HG02678 (cell line): ENCODE measurements around the gene PRDM13.
"Not testable (repeated sequence)": the region's sequence is repeated elsewhere in the genome, so short reads cannot be mapped to it uniquely, and the experiment has no call there.

Experiments used
- ATAC-seq: cut with Tn5 transposase; IDR thresholded peaks from one replicate; pipeline ENCODE4 v1.9.1; 2021; ENCODE audit warnings: mild to moderate bottlenecking, moderate library complexity; ENCODE audit not compliant: unreplicated experiment

The PRDM13 gene

GRCh38 chr6:99622044-99622443 is 15.4 kb downstream of the PRDM13 start:
- ATAC-seq: not testable (repeated sequence)

DNA sequence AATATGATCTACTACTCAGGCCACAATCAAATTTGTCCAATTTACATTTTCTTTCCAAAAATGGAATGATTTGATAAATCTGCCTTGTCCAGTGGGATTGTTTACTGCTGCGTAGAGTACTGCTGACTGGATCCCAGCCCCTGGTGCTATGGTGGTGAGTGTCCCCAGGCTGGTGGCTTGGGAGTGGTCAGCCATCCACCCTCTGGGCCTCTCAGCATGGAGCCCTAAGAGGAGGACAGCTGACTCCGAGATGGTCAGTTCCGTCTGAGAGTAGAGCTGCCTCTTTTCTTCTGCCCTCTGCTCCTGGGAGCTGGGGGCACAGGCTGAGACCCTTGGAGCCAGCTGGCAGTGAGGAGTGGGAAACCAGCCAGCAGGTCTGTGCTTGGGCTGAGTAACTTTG is 22.7 kb downstream of the PRDM13 start:
- no peak for ATAC-seq

DNA sequence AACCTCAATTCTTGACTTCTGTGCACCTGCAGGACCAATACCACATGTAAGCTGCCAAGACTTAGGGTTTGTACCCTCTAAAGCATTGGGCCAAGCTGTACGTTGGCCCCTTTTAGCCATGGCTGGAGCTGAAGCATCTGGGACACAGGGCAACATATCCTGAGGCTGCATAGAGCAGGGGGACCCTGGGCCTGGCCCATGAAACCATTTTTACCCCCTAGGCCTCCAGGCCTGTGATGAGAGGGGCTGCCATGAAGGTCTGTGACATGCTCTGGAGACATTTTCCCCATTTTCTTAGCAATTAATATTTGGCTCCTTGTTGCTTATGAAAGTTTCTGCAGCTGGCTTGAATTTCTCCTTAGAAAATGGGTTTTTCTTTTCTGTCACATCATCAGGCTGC is 31.0 kb downstream of the PRDM13 start:
- no peak for ATAC-seq

DNA sequence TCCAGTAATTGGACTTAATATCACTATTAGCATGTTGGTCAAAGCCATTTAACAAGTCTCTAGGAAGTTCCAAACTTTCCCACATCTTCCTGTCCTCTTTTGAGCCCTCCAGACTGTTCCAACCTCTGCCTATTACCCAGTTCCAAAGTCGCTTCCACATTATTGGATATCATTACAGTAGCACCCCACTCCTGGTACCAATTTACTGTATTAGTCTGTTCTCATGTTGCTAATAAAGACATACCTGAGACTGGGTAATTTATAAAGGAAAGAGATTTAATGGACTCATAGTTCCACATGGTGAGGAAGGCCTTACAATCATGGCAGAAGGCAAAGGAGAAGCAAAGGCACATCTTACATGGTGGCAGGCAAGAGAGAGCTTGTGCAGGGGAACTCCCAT is 31.7 kb downstream of the PRDM13 start:
- ATAC-seq: not testable (repeated sequence)

DNA sequence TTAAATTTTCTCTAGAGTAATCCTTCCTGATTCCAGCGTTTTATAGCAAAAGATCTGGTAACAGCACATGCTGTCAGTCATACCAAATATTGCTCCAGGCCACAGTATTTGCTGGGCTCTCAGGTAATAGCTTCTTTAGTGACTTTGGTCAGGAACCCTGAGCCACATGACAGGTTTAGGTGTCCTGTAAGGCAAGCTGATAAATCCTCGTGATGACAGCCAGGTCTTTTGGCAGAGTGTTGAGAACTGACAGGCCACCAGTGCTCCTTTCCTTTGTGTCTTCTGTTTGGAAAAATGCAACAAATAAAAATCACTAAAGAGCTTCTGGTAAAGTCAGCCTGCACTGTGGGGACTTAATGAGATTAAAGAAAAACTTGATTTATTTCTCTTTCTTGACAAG is 34.6 kb downstream of the PRDM13 start:
- no peak for ATAC-seq

GRCh38 chr6:99645986-99646385 is 39.4 kb downstream of the PRDM13 start:
- ATAC-seq: no peak

DNA sequence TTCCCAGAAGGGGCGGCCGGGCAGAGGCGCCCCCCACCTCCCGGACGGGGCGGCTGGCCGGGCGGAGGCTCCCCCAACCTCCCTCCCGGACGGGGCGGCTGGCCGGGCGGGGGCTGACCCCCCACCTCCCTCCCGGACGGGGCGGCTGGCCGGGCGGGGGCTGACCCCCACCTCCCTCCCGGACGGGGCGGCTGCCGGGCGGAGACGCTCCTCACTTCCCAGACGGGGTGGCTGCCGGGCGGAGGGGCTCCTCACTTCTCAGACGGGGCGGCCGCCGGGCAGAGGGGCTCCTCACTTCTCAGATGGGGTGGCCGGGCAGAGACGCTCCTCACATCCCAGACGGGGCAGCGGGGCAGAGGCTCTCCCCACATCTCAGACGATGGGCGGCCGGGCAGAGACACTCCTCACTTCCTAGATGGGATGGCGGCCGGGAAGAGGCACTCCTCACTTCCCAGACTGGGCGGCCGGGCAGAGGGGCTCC is 43.5 kb downstream of the PRDM13 start:
- ATAC-seq: not testable (repeated sequence)

DNA sequence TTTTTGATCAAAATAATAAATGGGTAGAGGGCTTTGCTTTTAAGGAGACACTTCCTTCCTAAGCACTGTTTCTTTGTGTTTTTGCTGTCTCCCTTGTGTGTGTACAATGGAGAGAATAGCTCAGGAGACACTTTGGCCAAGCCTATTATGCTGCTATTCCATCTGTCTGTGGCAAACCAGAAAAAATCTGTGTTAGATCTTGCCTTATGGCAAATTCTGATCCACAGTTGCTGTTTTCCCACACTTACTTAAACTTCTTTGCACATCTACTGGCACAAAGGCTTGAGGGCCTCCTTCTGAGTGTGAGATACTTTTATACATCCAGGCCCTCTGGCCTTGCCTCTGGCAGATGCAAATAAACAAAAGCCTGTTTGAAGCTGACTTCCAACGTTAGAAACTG is 53.6 kb downstream of the PRDM13 start:
- ATAC-seq: no peak

- no peak for ATAC-seq
Measured at GRCh38 chr6:99661870-99662269, 55.2 kb downstream of the PRDM13 start.

GRCh38 chr6:99662616-99663015 is 56.0 kb downstream of the PRDM13 start:
- no peak for ATAC-seq
